Measurements from ENCODE around the gene CEMIP. TPM values are rescaled to one million over a fixed set of nuclear protein-coding genes. Genes with fewer than 3 reads are reported as not detected.

Gene CEMIP
- total RNA-seq, 1 donor from 2014 or later = 0.77 TPM

- TF ChIP-seq, protein P1, sequence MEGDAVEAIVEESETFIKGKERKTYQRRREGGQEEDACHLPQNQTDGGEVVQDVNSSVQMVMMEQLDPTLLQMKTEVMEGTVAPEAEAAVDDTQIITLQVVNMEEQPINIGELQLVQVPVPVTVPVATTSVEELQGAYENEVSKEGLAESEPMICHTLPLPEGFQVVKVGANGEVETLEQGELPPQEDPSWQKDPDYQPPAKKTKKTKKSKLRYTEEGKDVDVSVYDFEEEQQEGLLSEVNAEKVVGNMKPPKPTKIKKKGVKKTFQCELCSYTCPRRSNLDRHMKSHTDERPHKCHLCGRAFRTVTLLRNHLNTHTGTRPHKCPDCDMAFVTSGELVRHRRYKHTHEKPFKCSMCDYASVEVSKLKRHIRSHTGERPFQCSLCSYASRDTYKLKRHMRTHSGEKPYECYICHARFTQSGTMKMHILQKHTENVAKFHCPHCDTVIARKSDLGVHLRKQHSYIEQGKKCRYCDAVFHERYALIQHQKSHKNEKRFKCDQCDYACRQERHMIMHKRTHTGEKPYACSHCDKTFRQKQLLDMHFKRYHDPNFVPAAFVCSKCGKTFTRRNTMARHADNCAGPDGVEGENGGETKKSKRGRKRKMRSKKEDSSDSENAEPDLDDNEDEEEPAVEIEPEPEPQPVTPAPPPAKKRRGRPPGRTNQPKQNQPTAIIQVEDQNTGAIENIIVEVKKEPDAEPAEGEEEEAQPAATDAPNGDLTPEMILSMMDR (IDR thresholded peaks at IDR 0.05; ENCODE audit: unreplicated experiment) = no peak
- no peak overlapping the region for H3K27ac Mint-ChIP-seq
- peaks cover 5% of the 10 kb centered on the region for H3K36me3 Mint-ChIP-seq (ENCODE audit: insufficient read depth)
- H3K27me3 Mint-ChIP-seq = no peaks in the 10 kb centered on the region
- no peak for DNase-seq (ENCODE audit: low spot score, unreplicated experiment)
- H3K4me1 Mint-ChIP-seq (ENCODE audit: low read depth) = peaks cover 7% of the 10 kb centered on the region
- no peak overlapping the region for H3K4me3 Mint-ChIP-seq (ENCODE audit: low read depth)
- peaks cover 6% of the 10 kb centered on the region for H3K9me3 Mint-ChIP-seq (ENCODE audit: low read depth)
Measured at GRCh38 chr15:80733460-80733859, 45.7 kb upstream of the CEMIP start.

DNA sequence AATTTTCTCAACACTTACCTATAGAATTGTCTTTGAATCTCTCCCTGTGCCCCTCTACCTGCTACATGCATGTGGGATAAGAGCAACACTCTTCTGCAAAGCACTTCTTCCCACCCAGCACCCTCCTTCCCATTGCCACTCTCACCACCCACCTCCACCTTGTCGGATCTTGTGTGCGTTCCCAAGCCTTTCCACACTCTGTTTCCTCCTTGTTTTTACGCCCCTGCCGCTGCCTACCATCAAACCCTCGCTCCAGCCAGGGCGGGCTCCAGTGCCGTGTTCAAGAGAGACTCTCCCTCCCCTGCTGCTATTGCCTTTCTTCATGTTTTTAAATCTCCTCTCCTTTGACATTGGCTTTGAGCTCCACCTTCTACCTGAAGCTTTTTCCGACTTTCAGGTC, 43.8 kb upstream of the CEMIP start:
- DNase-seq (ENCODE audit: low spot score, unreplicated experiment) = no peak
- Mint-ChIP-seq H3K27me3 (no peaks in the 10 kb centered on the region), H3K27ac (no peak overlapping the region), H3K36me3 (ENCODE audit: insufficient read depth) (peaks cover 12% of the 10 kb centered on the region), H3K9me3 (ENCODE audit: low read depth) (peaks cover 14% of the 10 kb centered on the region), H3K4me3 (ENCODE audit: low read depth) (no peak overlapping the region), H3K4me1 (ENCODE audit: low read depth) (peaks cover 7% of the 10 kb centered on the region)
- TF ChIP-seq, protein P1 (IDR thresholded peaks at IDR 0.05; ENCODE audit: unreplicated experiment) = no peak

GRCh38 chr15:80736560-80736959, 42.6 kb upstream of the CEMIP start:
- peaks cover 14% of the 10 kb centered on the region for H3K9me3 Mint-ChIP-seq (ENCODE audit: low read depth)
- H3K4me3 Mint-ChIP-seq (ENCODE audit: low read depth) = no peak overlapping the region
- no peak overlapping the region for H3K27ac Mint-ChIP-seq
- DNase-seq (ENCODE audit: low spot score, unreplicated experiment) = no peak
- H3K27me3 Mint-ChIP-seq = no peaks in the 10 kb centered on the region
- peaks cover 7% of the 10 kb centered on the region for H3K4me1 Mint-ChIP-seq (ENCODE audit: low read depth)
- peaks cover 12% of the 10 kb centered on the region for H3K36me3 Mint-ChIP-seq (ENCODE audit: insufficient read depth)
- TF ChIP-seq, protein P1 (IDR thresholded peaks at IDR 0.05; ENCODE audit: unreplicated experiment) = no peak

DNA sequence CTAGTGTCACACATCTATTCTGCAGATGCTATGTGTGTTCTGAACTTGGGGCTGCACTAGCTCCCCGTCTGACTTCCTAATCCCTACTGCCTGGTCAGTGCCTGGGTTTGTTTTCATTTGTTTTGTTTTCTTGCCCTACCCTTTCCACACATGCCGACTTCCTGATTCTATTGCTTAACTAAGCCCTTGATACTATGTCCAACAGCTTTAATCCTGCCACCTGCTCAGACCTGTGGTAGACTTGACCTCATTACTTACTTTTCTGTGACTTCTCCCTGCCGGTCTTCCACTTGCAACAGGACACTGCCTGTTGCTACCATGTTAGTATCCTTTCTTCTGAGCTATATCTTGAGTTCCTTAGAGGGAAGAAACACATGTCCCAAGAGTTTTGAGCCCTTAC, 39.3 kb upstream of the CEMIP start:
- Mint-ChIP-seq H3K4me3 (ENCODE audit: low read depth) (no peak overlapping the region), H3K27ac (no peak overlapping the region), H3K27me3 (no peaks in the 10 kb centered on the region), H3K9me3 (ENCODE audit: low read depth) (peaks cover 14% of the 10 kb centered on the region), H3K36me3 (ENCODE audit: insufficient read depth) (peaks cover 12% of the 10 kb centered on the region), H3K4me1 (ENCODE audit: low read depth) (peaks cover 17% of the 10 kb centered on the region)
- TF ChIP-seq, protein P1 (IDR thresholded peaks at IDR 0.05; ENCODE audit: unreplicated experiment) = no peak
- no peak for DNase-seq (ENCODE audit: low spot score, unreplicated experiment)

DNA sequence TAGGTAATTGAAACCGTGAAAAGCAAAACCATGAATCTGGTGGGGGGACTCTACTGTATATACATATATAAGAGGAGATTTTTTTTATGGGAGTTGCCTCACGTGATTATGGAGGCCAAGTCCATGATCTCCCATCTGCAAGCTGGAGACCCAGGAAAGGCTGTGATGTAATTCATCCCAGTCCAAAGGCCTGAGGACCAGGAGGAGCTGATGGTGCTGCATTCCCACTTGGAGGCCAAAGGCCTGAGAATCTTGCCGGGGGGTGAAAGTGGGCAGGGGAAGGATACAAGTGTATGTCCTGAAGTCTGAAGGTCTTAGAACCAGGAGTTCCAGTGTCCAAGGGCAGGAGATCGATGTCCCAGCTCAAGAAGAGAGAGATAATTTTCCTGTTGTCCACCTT, 37.1 kb upstream of the CEMIP start:
- Mint-ChIP-seq H3K9me3 (ENCODE audit: low read depth) (peaks cover 19% of the 10 kb centered on the region), H3K4me3 (ENCODE audit: low read depth) (no peak overlapping the region), H3K36me3 (ENCODE audit: insufficient read depth) (peaks cover 14% of the 10 kb centered on the region), H3K27me3 (no peaks in the 10 kb centered on the region), H3K4me1 (ENCODE audit: low read depth) (peaks cover 12% of the 10 kb centered on the region), H3K27ac (no peak overlapping the region)
- DNase-seq (ENCODE audit: low spot score, unreplicated experiment) = no peak
- TF ChIP-seq, protein P1 (IDR thresholded peaks at IDR 0.05; ENCODE audit: unreplicated experiment) = no peak

Measured in progenitor cell of endocrine pancreas (in vitro differentiated cells).